HFFc6 (cell line): ENCODE data around the gene WDR81. TPM values are rescaled to one million over a fixed set of nuclear protein-coding genes. Genes with fewer than 3 reads are reported as not detected.
"Not testable (repeated sequence)": the region's sequence is repeated elsewhere in the genome, so short reads cannot be mapped to it uniquely, and the experiment has no call there.

Experiments used
- DNase-seq: peaks from one replicate; pipeline ENCODE4 v3.0.0-alpha.2; 2018
- H3K27ac Mint-ChIP-seq: 2 replicates; pipeline ENCODE4 v1.8.0; 2020; ENCODE audit warnings: mild to moderate bottlenecking, mixed read lengths
- H3K27me3 Mint-ChIP-seq: 2 replicates; pipeline ENCODE4 v1.8.0; 2021; ENCODE audit warnings: mild to moderate bottlenecking, moderate library complexity, mixed read lengths; ENCODE audit not compliant: insufficient read depth
- H3K36me3 Mint-ChIP-seq: 2 replicates; pipeline ENCODE4 v1.8.0; 2021; ENCODE audit warnings: low read depth, mixed read lengths
- H3K4me1 Mint-ChIP-seq: 2 replicates; pipeline ENCODE4 v1.8.0; 2020; ENCODE audit warnings: low read depth, mixed read lengths
- H3K4me3 Mint-ChIP-seq: 2 replicates; pipeline ENCODE4 v1.8.0; 2020; ENCODE audit warnings: mild to moderate bottlenecking, moderate library complexity, mixed read lengths
- H3K9me3 Mint-ChIP-seq: 2 replicates; pipeline ENCODE4 v1.8.0; 2020; ENCODE audit warnings: mild to moderate bottlenecking, mixed read lengths
- CTCF ChIP-seq: fragments of 200-600 bp; sonication (generic); IDR thresholded peaks from 2 replicates; pipeline ENCODE4 v1.5.0; 2021; ENCODE audit warnings: antibody characterized with exemption, mild to moderate bottlenecking
- total RNA-seq, 6 experiments: library from RNA; stranded (reverse); fragmentation: NEBNext Ultra II Directional; extraction: Animal tissue kit (Norgen Biotek cat#: 25700); gene quantifications; 2 replicates in 1 of 6; 3 replicates in 5 of 6; pipeline ENCODE4 v1.2.3, GENCODE V29; 2021

The WDR81 gene
- total RNA-seq, 6 experiments from 2014 or later = 12.5 to 18.1 (median 13.2) TPM

- TF ChIP-seq CTCF = no peak
- Mint-ChIP-seq H3K36me3 (peaks cover 10% of the 10 kb centered on the region; the same call in 1 of the 2 replicates), H3K9me3 (peaks cover 11% of the 10 kb centered on the region), H3K27me3 (no peaks in the 10 kb centered on the region; the same call in 1 of the 2 replicates), H3K27ac (no peak overlapping the region), H3K4me1 (peaks cover 7% of the 10 kb centered on the region), H3K4me3 (no peak overlapping the region)
- no peak for DNase-seq
Measured at GRCh38 chr17:1690544-1691221, 33.8 kb upstream of the WDR81 start.

- TF ChIP-seq CTCF = no peak
- H3K36me3 Mint-ChIP-seq = peaks cover 10% of the 10 kb centered on the region; the same call in 1 of the 2 replicates
- H3K27ac Mint-ChIP-seq = no peak overlapping the region; the same call in 1 of the 2 replicates
- no peaks in the 10 kb centered on the region; the same call in 1 of the 2 replicates for H3K27me3 Mint-ChIP-seq
- H3K9me3 Mint-ChIP-seq = peaks cover 11% of the 10 kb centered on the region
- no peak overlapping the region for H3K4me3 Mint-ChIP-seq
- peaks cover 7% of the 10 kb centered on the region for H3K4me1 Mint-ChIP-seq
- DNase-seq = peak; percentile 11
Measured at GRCh38 chr17:1693339-1693738, 31.2 kb upstream of the WDR81 start.

GRCh38 chr17:1695365-1695764 lies 29.1 kb upstream of the WDR81 start:
- DNase-seq = no peak
- H3K4me3 Mint-ChIP-seq = no peak overlapping the region
- no peaks in the 10 kb centered on the region; the same call in 1 of the 2 replicates for H3K27me3 Mint-ChIP-seq
- H3K27ac Mint-ChIP-seq = no peak overlapping the region
- H3K4me1 Mint-ChIP-seq = peaks cover 7% of the 10 kb centered on the region
- peaks cover 10% of the 10 kb centered on the region; the same call in 1 of the 2 replicates for H3K36me3 Mint-ChIP-seq
- TF ChIP-seq CTCF = no peak
- H3K9me3 Mint-ChIP-seq = peaks cover 11% of the 10 kb centered on the region

GRCh38 chr17:1697681-1698080 lies 26.8 kb upstream of the WDR81 start:
- Mint-ChIP-seq H3K4me1 (peaks cover 7% of the 10 kb centered on the region), H3K36me3 (peaks cover 7% of the 10 kb centered on the region; the same call in 1 of the 2 replicates), H3K27me3 (no peaks in the 10 kb centered on the region; the same call in 1 of the 2 replicates), H3K4me3 (no peak overlapping the region), H3K27ac (no peak overlapping the region), H3K9me3 (peaks cover 2% of the 10 kb centered on the region; the same call in 1 of the 2 replicates)
- no peak for TF ChIP-seq CTCF
- DNase-seq = no peak

- H3K36me3 Mint-ChIP-seq, DNase-seq, H3K4me1 Mint-ChIP-seq, H3K27ac Mint-ChIP-seq, H3K9me3 Mint-ChIP-seq, H3K4me3 Mint-ChIP-seq, H3K27me3 Mint-ChIP-seq: not testable (repeated sequence)
Measured at GRCh38 chr17:1699891-1700290, 24.6 kb upstream of the WDR81 start.

GRCh38 chr17:1703063-1703462 lies 21.4 kb upstream of the WDR81 start:
- H3K4me3 Mint-ChIP-seq = no peak overlapping the region
- no peak for DNase-seq
- H3K9me3 Mint-ChIP-seq = no peaks in the 10 kb centered on the region
- peaks cover 3% of the 10 kb centered on the region for H3K27me3 Mint-ChIP-seq
- H3K27ac Mint-ChIP-seq = no peak overlapping the region
- no peak for TF ChIP-seq CTCF
- H3K36me3 Mint-ChIP-seq = no peaks in the 10 kb centered on the region; the same call in 1 of the 2 replicates
- H3K4me1 Mint-ChIP-seq = peaks cover 7% of the 10 kb centered on the region
